ENCODE data around the gene SDC3.
A peak's percentile ranks its signal among the peaks of the same experiment; 100 is the strongest.

SDC3 gene

GRCh38 chr1:30903343-30904034 lies 5.1 kb downstream of the SDC3 start:
- DNase-seq, result no peak

GRCh38 chr1:30902593-30903290 lies 5.8 kb downstream of the SDC3 start:
- no peak for DNase-seq

GRCh38 chr1:30901798-30902581 lies 6.6 kb downstream of the SDC3 start:
- no peak for DNase-seq

- DNase-seq, result no peak
Observed at GRCh38 chr1:30900931-30901560, 7.5 kb downstream of the SDC3 start.

- no peak for DNase-seq
Observed at GRCh38 chr1:30900486-30900885, 8.1 kb downstream of the SDC3 start.

- DNase-seq, result no peak
Observed at GRCh38 chr1:30899577-30900389, 8.8 kb downstream of the SDC3 start.

- no peak for DNase-seq
Observed at GRCh38 chr1:30898031-30898815, 10.3 kb downstream of the SDC3 start.

- no peak for DNase-seq
Observed at GRCh38 chr1:30896905-30897304, 11.7 kb downstream of the SDC3 start.

GRCh38 chr1:30895944-30896660 lies 12.5 kb downstream of the SDC3 start:
- DNase-seq, result no peak

GRCh38 chr1:30895382-30895943 lies 13.1 kb downstream of the SDC3 start:
- DNase-seq, result no peak

GRCh38 chr1:30894508-30894973 lies 14.0 kb downstream of the SDC3 start:
- DNase-seq, result no peak

GRCh38 chr1:30893776-30894507 lies 14.6 kb downstream of the SDC3 start:
- no peak for DNase-seq

- no peak for DNase-seq
Observed at GRCh38 chr1:30892671-30893073, 15.9 kb downstream of the SDC3 start.

GRCh38 chr1:30891227-30891552 lies 17.4 kb downstream of the SDC3 start:
- DNase-seq, result no peak

- no peak for DNase-seq
Observed at GRCh38 chr1:30890502-30891226, 17.9 kb downstream of the SDC3 start.

GRCh38 chr1:30889511-30889910 lies 19.0 kb downstream of the SDC3 start:
- no peak for DNase-seq

GRCh38 chr1:30888975-30889374 lies 19.6 kb downstream of the SDC3 start:
- DNase-seq, result no peak

- DNase-seq, result peak; percentile 17
Observed at GRCh38 chr1:30888391-30888790, 20.2 kb downstream of the SDC3 start.

Measured in NCI-H1694 treated with DMSO at 0.1 percent for 48 hours (cell line).